ENCODE measurements around the gene HTRA2. TPM values are rescaled to one million over a fixed set of nuclear protein-coding genes. Genes with fewer than 3 reads are reported as not detected.

HTRA2 gene
- polyA plus RNA-seq, 1 donor (not counting 4 experiments of a cell fraction or from before 2014, with no cell fraction given): 25.5 TPM

DNA sequence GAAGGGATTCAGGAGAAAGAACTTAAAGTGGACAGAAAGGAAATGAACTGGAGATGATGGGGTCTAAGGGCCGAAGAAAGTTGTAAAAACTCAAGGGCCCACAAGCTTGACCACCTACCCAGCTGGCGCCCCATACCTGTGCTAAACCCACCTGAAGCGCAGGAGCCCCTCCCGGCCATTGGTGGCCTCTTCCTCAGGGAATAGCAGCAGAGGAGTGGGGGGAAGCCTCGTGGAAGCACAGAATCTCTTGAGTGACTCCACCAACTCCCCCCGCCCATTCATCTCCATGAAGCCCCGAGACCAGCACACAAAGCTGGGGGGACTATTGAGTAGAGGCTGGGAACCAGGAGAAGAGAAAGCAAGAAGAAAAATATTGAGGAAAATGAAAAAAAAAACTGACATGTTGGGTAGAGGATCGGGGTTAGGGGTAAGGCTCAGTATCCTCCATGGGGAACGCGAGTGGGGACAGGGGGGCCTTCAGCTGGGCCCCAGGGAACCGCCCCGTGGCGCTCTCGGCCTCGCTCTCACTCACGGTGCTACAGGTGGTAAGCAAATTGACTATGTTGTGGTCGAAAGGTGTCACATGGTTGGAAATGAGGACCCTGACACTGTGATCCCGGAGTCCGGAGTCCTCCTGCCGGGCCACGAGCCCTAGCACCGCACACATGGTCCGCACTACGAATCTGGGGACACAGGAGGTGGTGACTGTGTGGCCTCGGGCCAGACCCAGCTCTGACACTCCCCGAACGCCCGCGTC is 955 bp upstream of the HTRA2 start:
- TF ChIP-seq, protein P1, sequence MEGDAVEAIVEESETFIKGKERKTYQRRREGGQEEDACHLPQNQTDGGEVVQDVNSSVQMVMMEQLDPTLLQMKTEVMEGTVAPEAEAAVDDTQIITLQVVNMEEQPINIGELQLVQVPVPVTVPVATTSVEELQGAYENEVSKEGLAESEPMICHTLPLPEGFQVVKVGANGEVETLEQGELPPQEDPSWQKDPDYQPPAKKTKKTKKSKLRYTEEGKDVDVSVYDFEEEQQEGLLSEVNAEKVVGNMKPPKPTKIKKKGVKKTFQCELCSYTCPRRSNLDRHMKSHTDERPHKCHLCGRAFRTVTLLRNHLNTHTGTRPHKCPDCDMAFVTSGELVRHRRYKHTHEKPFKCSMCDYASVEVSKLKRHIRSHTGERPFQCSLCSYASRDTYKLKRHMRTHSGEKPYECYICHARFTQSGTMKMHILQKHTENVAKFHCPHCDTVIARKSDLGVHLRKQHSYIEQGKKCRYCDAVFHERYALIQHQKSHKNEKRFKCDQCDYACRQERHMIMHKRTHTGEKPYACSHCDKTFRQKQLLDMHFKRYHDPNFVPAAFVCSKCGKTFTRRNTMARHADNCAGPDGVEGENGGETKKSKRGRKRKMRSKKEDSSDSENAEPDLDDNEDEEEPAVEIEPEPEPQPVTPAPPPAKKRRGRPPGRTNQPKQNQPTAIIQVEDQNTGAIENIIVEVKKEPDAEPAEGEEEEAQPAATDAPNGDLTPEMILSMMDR (optimal IDR thresholded peaks at IDR 0.05 in 1 of 3, IDR thresholded peaks at IDR 0.05 in 1 of 3, conservative IDR thresholded peaks at IDR 0.05 in 1 of 3; ENCODE audit: extremely low read depth in 1 of 3, insufficient read depth in 2 of 3, low read length in 3 of 3): peak in 1 of 3 experiments; percentile 12
- TF ChIP-seq EZH2 (IDR thresholded peaks at IDR 0.05; ENCODE audit: low read length): no peak
- H3K27me3 ChIP-seq (ENCODE audit: control insufficient read depth, extremely low read depth, insufficient read depth, low read length): no peaks in the 10 kb centered on the region
- peak overlapping the region; percentile 73 to 93 (median 83) for H3K4me3 ChIP-seq (ENCODE audit: control insufficient read depth in 2 of 3, extremely low read depth in 1 of 3, insufficient read depth in 2 of 3, low read depth in 1 of 3, low read length in 3 of 3)
- peaks cover 25 to 35% of the 10 kb centered on the region in 2 experiments for H3K36me3 ChIP-seq (ENCODE audit: control insufficient read depth in 2 of 2, extremely low read depth in 1 of 2, insufficient read depth in 2 of 2, low read length in 2 of 2)
- DNase-seq (ENCODE audit: low read depth, low spot score) (no peak), FAIRE-seq (no peak)
- H3K9me1 ChIP-seq (ENCODE audit: control insufficient read depth, extremely low read depth, insufficient read depth, low read length): no peaks in the 10 kb centered on the region
- H3K9ac ChIP-seq (ENCODE audit: control insufficient read depth, extremely low read depth, insufficient read depth, low read length): peak overlapping the region; percentile 98
- no peaks in the 10 kb centered on the region for H3K9me3 ChIP-seq (ENCODE audit: control insufficient read depth, low read depth, low read length)
- H3K79me2 ChIP-seq (ENCODE audit: control insufficient read depth, insufficient read depth, low read length): peaks cover 36% of the 10 kb centered on the region
- H2AFZ ChIP-seq (ENCODE audit: control insufficient read depth, low read length): peak overlapping the region; percentile 95
- H3K4me2 ChIP-seq (ENCODE audit: control insufficient read depth, extremely low read depth, insufficient read depth, low read depth, low read length): peak overlapping the region; percentile 75
- peak overlapping the region; percentile 92 for H3K27ac ChIP-seq (ENCODE audit: control insufficient read depth, insufficient read depth, low read length)
- H3K4me1 ChIP-seq (ENCODE audit: control insufficient read depth, extremely low read depth, insufficient read depth, low read length): peaks cover 36% of the 10 kb centered on the region
- no peaks in the 10 kb centered on the region for H4K20me1 ChIP-seq (ENCODE audit: control insufficient read depth, extremely low read depth, insufficient read depth, low read length)
- dilution Hi-C loops (cut with MboI; ENCODE audit: extremely low pct_ligation_motif_present, low sequenced_read_pairs): no loop called here

DNA sequence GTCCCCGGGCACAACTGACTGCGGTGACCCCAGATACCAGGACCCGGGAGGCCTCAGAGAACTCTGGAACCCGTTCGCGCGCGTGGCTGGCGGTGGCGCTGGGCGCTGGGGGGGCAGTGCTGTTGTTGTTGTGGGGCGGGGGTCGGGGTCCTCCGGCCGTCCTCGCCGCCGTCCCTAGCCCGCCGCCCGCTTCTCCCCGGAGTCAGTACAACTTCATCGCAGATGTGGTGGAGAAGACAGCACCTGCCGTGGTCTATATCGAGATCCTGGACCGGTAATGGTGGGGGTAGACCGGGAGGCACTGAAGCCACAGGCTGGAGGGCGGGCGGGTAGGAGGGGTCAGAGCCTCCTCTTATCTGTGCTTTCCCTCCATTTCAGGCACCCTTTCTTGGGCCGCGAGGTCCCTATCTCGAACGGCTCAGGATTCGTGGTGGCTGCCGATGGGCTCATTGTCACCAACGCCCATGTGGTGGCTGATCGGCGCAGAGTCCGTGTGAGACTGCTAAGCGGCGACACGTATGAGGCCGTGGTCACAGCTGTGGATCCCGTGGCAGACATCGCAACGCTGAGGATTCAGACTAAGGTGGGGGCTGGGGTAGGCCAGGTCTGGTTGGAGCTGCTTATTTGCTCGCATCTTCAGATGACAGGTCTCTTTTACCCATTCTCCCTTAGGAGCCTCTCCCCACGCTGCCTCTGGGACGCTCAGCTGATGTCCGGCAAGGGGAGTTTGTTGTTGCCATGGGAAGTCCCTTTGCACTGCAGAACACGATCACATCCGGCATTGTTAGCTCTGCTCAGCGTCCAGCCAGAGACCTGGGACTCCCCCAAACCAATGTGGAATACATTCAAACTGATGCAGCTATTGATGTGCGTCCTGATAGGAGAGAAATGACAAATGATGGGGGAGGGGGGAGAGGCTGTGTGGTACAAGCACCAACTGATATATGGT is 780 bp downstream of the HTRA2 start:
- Histone ChIP-seq H4K20me1 (ENCODE audit: control insufficient read depth, extremely low read depth, insufficient read depth, low read length) (no peaks in the 10 kb centered on the region), H3K79me2 (ENCODE audit: control insufficient read depth, insufficient read depth, low read length) (peaks cover 36% of the 10 kb centered on the region), H3K9me3 (ENCODE audit: control insufficient read depth, low read depth, low read length) (no peaks in the 10 kb centered on the region), H3K9ac (ENCODE audit: control insufficient read depth, extremely low read depth, insufficient read depth, low read length) (peak overlapping the region; percentile 98), H3K36me3 (ENCODE audit: control insufficient read depth in 2 of 2, extremely low read depth in 1 of 2, insufficient read depth in 2 of 2, low read length in 2 of 2) (peaks cover 25 to 33% of the 10 kb centered on the region in 2 experiments), H3K27me3 (ENCODE audit: control insufficient read depth, extremely low read depth, insufficient read depth, low read length) (no peaks in the 10 kb centered on the region), H3K4me3 (ENCODE audit: control insufficient read depth in 2 of 3, extremely low read depth in 1 of 3, insufficient read depth in 2 of 3, low read depth in 1 of 3, low read length in 3 of 3) (peak overlapping the region; percentile 73 to 93 (median 86)), H2AFZ (ENCODE audit: control insufficient read depth, low read length) (peak overlapping the region; percentile 75), H3K27ac (ENCODE audit: control insufficient read depth, insufficient read depth, low read length) (peak overlapping the region; percentile 92), H3K4me1 (ENCODE audit: control insufficient read depth, extremely low read depth, insufficient read depth, low read length) (peaks cover 32% of the 10 kb centered on the region), H3K4me2 (ENCODE audit: control insufficient read depth, extremely low read depth, insufficient read depth, low read depth, low read length) (peak overlapping the region; percentile 80), H3K9me1 (ENCODE audit: control insufficient read depth, extremely low read depth, insufficient read depth, low read length) (no peaks in the 10 kb centered on the region)
- DNase-seq (ENCODE audit: low read depth, low spot score) (no peak), FAIRE-seq (no peak)
- no peak for TF ChIP-seq EZH2 (IDR thresholded peaks at IDR 0.05; ENCODE audit: low read length)
- TF ChIP-seq, protein P1 (optimal IDR thresholded peaks at IDR 0.05 in 1 of 3, IDR thresholded peaks at IDR 0.05 in 1 of 3, conservative IDR thresholded peaks at IDR 0.05 in 1 of 3; ENCODE audit: extremely low read depth in 1 of 3, insufficient read depth in 2 of 3, low read length in 3 of 3): no peak
- dilution Hi-C loops (cut with MboI; ENCODE audit: extremely low pct_ligation_motif_present, low sequenced_read_pairs): no loop called here

Data from keratinocyte (primary cell).